ENCODE measurements around the gene RNF181.
"Not testable (repeated sequence)": the region's sequence is repeated elsewhere in the genome, so short reads cannot be mapped to it uniquely, and the experiment has no call there.

Gene RNF181, protein sequence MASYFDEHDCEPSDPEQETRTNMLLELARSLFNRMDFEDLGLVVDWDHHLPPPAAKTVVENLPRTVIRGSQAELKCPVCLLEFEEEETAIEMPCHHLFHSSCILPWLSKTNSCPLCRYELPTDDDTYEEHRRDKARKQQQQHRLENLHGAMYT
- total RNA-seq: 38.0 to 41.4 reads per million in 2 donors

DNA sequence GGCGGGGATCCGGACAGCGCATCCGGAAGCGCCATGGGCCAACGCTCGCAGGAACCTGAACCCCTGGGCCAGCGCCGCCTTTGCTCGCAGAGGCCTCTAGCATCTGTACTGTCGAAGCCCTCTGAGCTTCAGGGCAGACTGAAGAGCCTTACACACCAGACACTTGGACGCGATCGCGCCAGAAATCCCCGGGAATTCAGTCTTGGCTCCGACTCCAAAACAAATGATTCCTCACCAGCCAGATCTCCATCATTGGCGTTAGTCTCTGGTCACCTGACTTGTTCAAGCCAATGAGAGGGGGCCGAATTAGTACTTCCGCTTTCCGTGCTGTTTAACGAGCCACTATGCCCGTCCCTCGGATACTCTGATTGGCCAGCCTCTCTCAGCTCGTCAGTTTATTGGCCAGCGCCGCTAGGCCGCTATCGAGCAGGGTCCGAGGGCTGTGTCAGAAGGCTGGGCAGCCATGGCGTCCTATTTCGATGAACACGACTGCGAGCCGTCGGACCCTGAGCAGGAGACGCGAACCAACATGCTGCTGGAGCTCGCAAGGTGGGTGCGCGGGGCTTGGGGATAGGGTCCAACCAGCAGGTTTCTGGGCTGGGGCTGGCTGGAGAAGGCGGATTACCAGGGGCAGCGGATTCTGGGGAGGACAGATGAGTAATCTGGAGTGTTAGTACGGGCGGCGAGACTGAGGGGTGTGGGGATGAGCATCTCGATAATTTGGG is at the start of gene RNF181:
Gene RNF181 (plus strand): TSS at position 445 of the 725 bp plus-strand sequence. CDS start 19 bp downstream, at position 464.
- peak; percentile 50 for DNase-seq

DNA sequence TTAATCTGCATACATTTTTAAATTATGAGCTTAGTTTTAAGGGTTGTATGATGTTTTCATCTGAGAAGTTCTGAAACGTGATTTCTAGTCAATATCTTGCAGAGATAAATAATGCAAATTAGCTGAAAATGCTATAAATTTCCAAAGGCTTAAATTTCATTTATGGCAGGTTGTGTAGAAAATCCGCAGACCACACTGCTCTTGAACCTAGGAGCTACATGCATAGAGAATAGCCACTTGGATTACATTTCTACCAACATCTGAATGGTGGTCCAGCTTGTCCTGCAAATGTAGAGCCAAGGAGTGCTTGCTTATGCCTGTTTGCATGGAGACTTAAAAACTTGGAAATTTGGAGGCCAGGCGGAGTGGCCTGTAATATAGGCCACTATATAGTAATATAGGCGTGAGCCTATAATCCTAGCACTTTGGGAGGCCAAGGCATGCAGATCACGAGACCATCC is 49.7 kb upstream of the RNF181 start:
- no peak for DNase-seq

DNA sequence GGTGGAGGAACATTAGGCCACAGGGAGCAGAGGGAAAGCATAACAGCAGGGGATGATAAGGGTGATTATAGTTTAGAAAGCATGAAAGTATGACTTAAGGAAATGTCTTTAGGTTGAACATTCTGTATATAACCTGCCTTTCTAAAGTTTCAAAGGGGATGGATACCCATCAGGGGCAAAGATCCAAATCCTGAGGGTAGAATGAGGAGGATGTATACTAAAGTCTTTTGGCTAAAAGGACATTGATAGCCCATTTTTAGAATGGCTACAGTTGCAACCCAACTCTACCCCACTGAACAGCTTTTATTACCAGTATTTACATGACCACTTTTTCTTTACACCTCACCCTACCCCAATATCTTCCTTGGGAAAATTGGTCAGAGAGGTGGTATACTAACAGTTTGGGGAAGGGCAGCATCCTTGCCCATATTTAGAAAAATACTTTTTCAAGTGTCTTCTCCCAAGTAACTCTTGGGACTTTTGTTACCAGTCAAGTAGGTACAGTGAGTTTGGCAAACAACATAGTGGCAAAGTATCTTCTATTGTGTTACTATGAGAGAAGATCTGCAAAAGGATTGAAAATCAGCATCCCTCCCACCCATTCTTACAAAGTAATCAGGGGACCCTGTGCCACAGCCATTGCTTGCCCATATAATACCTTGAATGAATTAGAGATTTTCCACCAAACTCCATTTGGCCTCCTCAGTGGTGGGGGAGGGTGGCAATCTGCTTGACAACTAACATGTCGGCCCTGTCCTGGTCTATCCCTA is 48.3 kb upstream of the RNF181 start:
- no peak for DNase-seq

DNA sequence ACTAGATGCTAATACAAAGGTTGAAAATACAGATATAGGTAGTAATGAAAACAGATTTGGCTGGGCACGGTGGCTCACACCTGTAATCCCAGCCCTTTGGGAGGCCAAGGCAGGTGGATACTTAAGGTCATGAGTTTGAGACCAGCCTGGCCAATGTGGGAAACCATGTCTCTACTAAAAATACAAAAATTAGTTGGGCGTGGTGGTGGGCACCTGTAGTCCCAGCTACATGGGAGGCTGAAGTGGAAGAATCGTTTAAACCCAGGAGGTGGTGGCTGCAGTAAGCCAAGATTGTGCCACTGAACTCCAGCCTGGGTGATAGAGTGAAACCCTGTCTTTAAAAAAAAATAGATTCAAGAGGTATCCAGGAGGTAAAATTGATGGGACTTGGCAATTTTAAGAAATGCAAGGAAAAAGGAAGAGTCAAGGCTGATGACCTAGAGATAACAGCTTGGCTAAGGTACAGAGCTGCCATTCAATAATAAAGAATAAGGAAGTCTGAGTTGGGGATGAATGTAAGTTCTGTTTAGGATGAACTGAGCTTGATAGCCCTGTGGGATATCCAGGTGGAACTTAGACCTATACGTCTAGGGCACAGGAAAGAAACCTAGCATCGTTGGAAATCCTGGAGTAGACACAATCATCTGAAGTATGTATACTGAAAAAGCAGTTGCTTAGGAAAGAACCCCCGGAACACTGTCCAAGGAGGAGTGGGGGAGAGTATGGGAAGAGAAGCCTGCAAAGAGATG is 47.5 kb upstream of the RNF181 start:
- DNase-seq: no peak

DNA sequence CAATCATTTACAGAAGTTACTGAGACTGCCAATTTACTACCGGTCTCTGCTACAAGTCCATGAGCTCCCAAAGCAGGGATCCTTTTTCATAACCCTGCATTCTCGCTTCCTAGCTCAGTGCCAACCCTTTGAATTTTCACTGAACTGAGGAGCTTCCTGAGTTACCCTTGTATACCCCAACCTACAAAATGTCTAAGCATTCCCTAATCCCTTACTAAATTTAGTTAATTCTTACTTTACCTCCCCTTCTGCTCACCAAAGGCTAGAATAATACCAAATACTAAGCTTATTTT is 47.0 kb upstream of the RNF181 start:
- DNase-seq: no peak

DNA sequence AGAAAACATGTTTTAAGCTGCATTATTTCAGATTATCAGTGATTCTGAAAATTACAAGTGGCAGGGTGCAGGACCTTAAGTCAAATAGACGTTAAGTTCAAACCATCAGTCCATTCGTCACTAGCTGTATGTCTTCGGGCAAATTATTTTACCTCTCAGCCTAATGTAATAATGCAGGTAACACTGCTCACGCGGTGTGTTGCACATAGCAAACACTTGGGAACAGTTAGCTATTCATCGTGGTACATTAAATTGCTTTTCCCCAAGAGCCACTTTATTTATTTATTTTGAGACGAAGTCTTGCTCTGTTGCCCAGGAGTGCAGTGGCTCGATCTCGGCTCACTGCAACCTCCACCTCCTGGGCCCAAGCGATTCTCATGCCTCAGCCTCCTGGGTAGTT is 46.5 kb upstream of the RNF181 start:
- no peak for DNase-seq

DNA sequence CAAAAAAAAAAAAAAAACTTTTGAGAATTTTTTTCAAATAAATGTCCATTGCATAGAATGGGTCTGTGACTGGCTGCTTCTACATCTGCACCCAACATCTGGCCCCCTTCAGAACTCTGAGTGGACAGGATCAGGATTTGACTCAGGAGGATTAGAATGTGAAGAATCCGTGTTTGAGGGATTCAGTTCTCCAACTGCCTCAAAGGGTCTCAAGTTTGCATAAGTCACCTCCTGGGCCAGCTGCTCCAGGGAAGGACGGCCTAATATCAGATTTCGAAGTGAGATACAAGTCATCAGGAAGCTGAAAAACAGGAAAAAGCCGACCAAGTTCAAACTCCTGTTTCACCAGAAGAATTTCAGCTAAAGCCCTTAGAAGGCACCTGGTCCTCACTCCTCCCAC is 45.7 kb upstream of the RNF181 start:
- DNase-seq: no peak

DNA sequence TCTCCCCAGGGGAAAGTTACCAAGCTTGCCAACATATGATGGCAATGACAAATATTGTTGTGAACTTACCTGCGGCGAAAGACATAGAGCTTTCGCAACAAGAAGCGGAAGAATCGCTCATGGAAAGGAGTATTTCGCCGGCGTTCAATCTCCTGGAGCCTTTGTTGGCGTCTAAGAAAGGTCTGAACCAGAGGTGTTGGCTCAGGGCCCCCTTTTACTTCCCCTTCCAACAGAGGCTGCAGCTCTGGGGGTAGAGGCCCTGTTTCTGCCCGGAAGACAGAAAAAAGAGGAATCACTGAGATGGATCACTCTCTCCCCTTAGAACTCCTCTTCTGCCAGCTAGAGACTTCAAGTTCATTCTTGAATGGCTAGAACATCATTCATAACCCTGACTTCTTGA is 45.1 kb upstream of the RNF181 start:
- DNase-seq: no peak

DNA sequence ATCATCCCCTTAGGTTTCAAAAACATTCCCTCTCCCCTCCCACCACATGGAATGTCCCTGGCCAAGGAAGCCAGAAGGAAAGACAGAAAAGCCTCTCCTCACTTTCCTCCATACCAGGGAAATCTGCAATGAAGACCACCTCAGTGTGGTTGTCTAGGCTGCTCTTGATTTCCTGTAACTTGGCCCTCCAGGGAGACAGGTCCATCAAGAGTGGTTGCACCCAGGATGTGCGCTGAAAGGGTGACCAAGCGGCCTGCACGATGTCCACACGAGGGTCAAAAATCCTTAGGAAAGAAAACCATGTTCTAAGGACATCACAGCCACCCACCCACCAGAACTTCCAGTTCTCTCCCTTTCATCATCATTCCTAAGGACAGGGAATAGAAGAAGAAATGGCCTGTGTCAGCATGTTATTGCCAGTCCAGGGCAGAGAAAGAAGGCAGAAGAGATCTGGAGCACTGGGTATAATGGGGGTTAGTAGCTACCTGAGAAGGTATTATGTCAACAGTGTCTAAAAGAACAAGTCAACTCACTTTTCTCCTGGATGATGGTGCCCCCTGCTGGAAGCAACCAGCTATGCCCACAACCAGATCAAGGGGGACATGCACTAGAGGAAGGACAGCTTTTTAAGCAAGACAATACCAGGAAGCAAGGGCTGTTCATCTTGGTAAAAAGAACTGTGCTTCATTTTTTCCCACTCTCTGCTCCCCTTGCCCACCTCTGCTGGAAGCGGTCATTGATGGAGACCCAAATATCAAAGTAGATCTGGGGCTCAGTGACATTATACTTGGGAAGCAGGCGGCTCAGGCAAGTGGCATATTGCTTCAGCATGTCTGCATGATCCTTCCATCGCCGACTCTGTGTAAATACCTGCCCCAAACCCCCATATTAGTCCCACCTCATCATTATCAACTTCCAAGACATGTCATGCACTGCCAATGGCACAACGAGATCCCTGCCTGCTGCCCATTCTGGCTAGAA is 43.6 kb upstream of the RNF181 start:
- DNase-seq: no peak

DNA sequence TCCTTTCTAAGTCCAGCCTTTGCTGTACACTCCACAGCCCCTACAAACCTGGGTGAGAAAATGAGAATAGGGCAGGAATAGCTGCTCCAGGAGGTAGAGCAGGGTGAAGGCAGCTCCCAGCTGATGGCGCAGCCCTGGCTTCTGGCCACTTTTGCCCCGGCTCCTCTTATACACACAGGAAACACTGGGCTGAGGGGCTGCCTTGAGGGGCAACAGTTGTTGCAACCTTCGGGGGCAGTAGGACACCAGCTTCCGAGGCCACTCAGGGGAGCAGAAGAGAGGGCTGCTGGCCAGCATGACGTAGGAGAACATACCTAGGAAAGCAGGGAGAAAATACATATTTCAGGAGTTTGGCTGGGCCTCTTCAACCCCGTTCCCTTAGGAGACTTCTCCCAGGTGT is 42.4 kb upstream of the RNF181 start:
- DNase-seq: no peak

DNA sequence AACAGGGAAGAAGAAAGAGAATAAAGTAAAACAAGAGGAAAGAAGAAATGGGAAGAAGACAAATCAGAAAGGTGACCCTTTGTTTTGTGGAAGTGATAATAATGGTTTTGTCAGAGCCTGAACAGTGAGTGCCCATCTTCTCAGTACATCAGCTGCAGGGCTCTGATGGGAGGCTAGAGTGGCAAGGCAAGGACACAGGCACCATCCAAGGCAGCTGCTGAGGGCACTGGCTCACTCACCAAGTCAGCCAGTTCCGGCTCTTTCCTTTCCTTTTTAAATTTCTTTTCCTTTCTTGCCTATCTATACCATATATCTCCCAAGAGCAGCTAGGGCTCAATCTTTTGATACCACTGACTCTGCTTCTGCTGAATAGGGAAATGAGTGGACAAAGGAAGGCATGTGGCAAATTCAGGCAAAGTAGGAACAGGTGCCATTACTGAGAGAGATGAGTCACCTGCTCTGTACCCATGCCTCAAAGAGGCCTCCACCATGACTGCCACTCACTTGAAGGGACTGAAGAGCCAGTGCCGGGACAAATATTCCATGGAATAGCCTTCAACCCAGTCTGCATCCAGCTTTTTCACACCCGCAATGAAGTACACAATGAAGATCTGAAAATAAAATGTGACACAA is 40.4 kb upstream of the RNF181 start:
- no peak for DNase-seq

DNA sequence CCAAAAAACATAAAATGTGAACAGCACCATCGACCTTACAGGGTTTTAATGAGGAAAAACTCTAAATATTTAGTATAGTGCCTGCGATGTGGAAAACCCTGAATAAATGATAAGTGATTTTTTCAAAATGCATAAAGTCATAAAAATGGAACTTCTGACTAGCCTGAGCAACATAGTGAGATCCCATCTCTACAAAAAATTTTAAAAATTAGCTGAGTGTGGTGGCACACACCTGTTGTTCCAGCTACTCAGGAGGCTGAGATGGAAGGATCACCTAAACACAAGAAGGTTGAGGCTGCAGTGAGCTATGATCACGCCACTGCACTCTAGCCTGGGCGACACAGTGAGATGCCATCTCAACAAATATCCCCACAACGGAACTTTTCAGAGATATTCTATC is 38.4 kb upstream of the RNF181 start:
- DNase-seq: no peak

DNA sequence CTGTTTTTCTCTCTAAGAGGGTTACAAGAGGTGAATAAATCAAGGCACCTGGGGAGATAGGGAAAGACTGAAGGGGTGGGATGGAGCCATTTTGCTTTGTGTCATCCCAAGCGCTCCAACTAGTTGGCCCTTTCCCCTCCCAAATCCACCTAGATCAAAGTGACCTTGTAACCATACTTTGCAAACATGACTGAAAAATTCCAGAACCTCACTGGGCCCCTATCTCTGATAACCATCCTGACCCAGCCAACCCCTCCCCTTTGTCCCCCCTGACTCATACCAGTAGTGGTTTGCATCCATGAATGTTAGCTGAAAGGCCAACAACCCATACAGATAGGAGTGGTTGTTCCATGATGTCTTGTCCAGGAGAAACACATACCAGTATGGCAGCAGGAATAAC is 37.4 kb upstream of the RNF181 start:
- DNase-seq: no peak

DNA sequence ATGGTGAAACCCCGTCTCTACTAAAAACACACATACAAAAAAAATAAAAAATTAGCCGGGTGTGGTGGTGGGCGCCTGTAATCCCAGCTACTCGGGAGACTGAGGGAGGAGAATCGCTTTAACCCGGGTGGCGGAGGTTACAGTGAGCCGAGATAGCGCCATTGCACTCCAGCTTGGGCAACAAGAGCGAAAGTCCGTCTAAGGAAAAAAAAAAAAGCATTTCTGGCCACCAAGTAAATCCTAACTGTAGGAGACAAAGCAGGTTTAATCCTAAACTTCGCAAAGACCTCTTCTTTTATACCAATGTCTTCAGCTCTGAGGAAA is 35.2 kb upstream of the RNF181 start:
- DNase-seq: not testable (repeated sequence)

DNA sequence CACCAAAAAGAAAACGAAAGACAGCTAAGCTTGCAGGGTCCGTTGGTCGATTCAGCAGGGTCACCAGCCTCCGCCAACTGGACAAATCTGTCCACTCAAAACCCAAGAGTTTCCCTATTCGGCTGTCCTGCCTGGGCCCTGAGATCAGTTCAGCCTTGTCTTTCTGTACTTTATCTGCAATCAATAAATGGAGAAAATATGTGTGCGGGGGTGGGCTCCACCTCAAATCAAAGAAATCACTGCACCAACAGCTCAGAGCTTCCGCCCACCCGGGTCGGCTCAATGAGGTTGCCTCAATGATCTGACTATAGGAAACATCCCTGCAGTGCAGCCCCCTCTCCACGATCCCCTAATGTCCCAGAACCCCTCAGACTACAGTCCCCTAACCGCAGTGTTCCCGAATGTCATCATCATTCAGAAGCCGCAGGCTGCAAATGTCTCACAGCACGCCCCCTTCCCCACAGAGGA is 34.7 kb upstream of the RNF181 start:
- no peak for DNase-seq

DNA sequence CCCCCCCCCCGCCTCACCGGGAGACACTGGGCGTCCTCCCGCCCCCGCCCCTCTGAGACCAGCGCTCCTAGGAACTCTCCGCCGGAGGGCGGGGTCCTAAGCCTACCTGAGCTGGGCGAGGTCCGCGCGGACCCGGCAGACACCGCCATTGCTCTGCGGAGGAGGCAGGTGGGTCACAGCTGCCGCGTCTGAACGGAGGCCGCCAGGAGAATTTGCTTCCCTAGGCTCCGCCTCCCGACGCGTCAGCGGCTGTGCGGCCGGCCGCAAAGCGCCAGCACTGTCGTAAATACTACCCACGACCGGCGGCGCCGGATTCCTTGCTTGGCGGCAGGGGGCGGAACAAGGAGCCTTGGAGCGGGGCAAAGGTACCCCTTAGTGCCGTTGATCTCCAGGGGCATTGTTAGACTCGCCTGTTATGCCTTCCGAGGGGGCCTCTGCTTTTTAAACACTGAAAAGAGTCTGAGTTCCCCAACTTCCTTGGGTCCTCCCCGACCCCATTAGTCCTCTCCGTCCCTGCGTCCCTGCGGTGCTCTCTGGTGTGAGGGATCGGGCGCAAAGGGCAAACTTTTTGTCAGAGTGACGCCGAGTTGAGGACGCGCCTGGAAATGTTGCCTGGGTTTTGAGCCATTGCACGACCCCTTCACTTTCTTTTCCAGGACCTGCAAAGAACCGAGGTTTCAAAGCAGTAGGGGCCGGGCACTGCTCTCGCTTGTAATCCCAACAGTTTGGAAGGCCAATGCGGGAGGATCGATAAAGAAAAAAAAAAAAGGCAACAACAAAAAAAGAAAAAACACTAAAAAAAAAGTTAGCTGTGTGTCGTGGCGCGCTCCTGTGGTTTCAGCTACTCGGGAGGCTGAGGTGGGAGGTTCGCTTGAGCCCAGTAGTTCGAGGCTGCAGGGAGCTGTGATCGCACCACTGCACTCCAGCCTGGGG is 34.0 kb upstream of the RNF181 start, which contains the start of gene GGCX:
Gene GGCX (minus strand): TSS at position 214 of the 933 bp plus-strand sequence. CDS start 65 bp downstream, at position 149.
- peak; percentile 90 for DNase-seq

DNA sequence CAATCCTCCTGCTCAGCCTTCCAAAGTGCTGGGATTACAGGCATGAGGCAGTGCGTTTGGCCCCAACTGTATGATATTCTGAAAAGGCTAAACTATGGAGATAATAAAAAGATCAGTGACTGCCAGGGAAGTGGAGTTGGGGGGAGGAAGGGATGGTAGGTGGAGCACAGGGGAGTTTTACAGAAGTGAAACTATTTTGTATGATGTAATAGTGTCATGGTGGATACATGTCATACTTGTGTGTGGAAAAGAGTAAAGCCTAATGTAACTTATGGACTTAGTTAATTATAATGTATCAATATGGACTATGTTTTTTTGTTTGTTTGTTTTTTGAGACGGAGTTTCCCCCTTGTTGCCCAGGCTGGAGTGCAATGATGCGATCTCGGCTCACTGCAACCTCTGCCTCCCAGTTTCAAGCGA is 31.4 kb upstream of the RNF181 start:
- no peak for DNase-seq

DNA sequence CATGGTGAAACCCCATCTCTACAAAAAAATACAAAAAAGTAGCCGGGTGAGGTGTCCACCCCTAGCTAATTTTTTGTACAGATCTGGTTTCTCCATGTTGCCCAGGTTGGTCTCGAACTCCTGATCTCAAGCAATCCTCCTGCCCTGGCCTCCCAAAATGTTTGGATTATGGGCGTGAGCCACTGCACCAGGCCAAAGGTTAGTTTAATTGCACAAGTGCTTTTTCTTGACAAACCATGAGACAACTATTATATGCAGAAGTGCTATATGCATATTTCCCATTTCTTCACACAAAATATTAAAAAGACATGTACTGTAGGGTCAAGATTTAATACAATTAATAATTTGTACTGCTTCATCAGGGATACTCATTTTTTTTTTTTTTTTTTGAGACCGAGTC is 29.3 kb upstream of the RNF181 start:
- DNase-seq: no peak

DNA sequence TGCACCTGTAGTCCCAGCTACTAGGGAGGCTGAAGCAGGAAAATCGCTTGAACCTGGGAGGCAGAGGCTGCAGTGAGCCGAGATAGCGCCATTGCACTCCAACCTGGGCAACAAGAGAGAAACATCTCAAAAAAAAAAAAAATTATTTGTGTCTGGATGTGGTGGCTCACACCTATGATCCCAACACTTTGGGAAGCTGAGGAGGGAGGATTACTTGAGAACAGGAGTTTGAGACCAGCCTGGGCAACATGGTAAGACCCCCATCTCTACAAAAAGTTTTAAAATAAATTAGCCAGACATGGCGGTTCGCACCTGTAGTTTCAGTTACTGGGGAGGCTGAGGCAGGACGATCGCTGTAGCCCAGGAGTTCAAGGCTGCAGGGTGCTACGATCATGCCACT is 19.8 kb upstream of the RNF181 start:
- DNase-seq: no peak

DNA sequence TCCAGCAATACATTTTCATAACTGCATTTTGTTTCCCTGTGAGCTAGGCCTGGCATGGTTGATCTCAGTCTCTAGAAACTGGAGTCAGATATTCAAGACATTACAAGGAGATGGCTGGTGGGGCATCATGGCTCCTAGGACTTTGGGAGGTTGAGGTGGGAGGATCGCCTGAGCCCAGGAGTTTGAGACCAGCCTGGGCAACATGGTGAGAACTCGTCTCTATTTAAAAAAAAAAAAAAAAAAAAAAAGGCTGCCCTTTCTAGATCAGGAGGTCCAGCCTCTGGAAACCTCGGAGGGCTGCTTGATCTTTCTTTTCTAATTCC is 18.5 kb upstream of the RNF181 start:
- no peak for DNase-seq
